ENCODE data around the gene ZNF423.

DNA sequence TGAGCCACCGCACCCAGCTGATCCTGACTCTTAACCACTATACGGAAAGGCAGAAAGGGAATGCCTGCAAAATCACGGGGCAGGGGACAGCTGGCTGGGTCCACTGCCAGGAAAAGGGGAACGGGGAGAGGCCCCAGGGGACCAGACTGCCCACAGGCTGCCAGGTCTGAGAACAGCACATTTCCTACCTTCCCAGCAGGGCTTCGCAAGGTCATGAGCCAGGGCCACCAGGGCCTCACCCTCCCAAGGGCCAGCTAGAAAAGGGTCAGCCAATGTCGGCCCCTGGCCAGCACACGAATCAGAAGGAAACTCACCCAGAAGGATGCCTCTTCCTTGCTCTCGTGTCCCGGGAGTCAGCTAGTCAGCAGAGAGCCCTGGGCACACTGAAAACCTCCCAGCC, 118.4 kb downstream of the ZNF423 start:
- TF ChIP-seq POLR2AphosphoS5 (IDR thresholded peaks at IDR 0.05; ENCODE audit: low read depth, low read length) = no peak
- TF ChIP-seq POLR2A (IDR thresholded peaks at IDR 0.05; ENCODE audit: low read depth, low read length) = no peak
- no peak for TF ChIP-seq TAF1 (IDR thresholded peaks at IDR 0.05; ENCODE audit: low read depth, low read length)
- no peak for TF ChIP-seq POU2F2 (IDR thresholded peaks at IDR 0.05; ENCODE audit: low read depth, low read length)
- TF ChIP-seq SPI1 (IDR thresholded peaks at IDR 0.05; ENCODE audit: low read depth, low read length) = no peak

Measured in GM12891 (cell line).